GM21723 (cell line): ENCODE measurements around the gene OR10A4.
"Not testable (repeated sequence)": the region's sequence is repeated elsewhere in the genome, so short reads cannot be mapped to it uniquely, and the experiment has no call there.

ENCODE experiments used
- ATAC-seq: cut with Tn5 transposase; IDR thresholded peaks from one replicate; pipeline ENCODE4 v1.9.1; 2021; ENCODE audit warnings: mild to moderate bottlenecking, moderate library complexity; ENCODE audit not compliant: unreplicated experiment

OR10A4 gene

DNA sequence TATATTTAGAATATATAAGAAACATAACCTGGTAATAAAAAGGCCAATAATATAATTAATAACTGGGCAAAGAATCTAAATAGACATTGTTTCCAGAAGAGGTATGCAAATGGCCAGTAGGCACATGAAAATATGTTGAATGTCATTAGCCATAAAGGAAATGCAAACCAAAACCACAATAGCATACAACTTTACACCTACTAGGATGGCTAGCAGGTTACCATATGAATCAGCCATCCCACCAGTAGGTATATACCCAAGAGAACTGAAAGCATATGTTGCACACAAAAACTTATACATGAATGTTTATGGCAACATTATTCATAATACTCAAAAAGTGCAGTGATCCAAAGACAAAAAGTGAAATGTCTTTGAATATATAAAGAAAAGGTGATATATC lies 18.6 kb downstream of the OR10A4 start:
- ATAC-seq, result peak; percentile 85

DNA sequence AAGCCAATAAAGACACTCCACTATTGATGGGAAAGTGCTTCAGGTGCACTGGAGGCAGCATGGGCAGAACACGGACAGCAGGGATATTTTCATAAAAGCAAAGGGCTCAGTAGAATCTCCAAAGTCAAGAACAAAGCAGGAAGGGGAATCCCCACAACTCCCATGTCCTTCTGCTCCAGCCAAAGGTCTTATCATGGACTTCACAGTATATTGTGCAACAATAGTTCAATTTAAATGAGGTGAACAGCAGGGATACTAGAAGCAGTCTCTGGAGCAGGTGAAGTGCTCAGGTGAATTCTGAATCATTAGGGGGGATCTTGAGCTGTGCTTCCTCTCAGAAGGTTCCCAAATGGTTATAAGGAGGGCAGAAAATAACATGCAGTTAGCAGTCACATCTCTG lies 22.5 kb downstream of the OR10A4 start:
- no peak for ATAC-seq

DNA sequence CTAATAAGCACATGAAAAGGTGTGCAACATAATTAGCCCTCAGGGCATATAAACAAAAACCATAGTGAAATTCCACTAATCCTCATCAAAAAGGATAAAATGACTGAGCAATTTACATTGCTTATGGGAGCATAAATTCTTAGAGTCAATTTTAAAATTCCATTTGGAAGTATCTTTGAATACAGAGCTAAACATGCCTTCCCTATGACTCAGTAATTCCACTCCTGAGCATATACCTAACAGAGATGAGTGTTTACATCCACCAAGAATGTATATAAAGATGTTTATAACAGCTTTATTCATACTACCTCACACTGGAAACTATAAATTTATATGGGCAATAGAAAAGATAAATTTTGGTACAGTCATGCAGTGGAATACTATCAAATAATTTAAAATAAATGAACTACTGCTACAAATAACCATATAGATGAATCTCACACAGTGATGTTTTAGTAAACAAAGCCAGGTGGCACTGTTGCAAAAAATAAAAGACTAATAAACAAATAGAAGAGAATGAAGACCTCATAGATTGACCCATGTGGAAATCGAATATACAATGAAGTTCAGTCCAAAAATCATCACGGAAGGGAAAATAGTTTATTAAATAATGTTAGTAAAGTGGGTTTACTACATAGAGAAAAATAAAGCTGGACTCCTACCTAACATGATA lies 24.0 kb downstream of the OR10A4 start:
- ATAC-seq, result no peak

DNA sequence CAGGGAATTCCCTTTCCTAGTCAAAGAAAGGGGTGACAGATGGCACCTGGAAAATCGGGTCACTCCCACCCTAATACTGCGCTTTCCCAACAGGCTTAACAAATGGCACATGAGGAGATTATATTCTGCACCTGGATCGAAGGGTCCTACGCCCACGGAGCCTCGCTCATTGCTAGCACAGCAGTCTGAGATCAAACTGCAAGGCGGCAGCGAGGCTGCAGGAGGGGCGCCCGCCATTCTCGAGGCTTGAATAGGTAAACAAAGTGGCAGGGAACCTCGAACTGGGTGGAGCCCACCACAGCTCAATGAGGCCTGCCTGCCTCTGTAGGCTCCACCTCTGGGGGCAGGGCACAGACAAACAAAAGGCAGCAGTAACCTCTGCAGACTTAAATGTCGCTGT lies 28.4 kb downstream of the OR10A4 start:
- ATAC-seq, result not testable (repeated sequence)

DNA sequence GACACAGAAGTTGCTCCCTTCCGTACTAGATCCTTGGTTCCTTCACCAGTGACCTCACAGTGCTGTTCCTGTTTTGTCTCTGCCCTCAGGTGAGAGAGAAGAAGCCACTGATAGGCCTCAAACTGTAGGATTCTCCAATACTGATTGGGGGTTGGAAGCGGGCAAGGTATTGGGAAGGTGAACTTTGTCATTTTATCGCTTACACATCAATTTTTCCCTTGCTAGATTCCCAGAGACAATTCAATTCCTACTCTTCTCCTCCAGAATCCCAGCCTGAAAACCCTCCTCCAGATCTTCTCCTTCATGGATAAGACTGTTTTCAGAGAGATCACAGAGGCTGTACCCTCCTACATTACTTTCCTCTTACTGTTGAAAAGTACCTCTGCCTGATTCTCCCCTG lies 35.0 kb downstream of the OR10A4 start:
- no peak for ATAC-seq

DNA sequence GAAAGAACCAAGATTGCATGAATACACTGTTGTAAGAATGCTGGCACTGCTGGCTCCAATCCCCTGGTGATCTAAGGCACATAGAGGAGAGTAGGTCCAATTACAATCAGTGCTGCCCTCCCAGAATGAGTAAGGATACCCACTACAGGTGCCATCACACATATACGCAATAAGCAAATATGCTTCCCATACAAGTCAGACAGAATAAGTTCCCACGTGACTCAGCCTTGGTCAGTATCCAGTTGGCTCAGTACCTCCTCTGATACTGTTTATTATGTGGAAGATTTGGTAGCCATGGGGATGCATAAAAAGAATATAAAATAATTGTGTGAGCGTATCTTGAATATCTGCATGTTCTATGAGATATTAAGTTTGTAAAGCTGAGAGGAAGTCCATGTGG lies 35.5 kb downstream of the OR10A4 start:
- ATAC-seq, result no peak

DNA sequence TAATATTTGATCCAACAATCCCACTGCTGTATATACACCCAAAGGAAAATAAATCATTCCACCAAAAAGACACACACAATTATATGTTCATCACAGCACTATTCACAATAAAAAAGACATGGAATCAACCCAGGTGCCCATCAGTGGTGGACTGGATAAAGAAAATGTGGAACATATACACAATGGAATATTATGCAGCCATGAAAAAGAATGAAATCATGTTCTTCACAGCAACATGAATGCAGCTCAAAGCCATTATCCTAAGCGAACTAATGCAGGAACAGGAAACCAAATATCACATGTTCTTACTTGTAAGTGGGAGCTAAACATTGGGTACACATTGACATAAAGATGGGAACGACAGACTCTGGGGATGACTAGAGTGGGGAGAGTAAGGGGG lies 43.3 kb downstream of the OR10A4 start:
- no peak for ATAC-seq

DNA sequence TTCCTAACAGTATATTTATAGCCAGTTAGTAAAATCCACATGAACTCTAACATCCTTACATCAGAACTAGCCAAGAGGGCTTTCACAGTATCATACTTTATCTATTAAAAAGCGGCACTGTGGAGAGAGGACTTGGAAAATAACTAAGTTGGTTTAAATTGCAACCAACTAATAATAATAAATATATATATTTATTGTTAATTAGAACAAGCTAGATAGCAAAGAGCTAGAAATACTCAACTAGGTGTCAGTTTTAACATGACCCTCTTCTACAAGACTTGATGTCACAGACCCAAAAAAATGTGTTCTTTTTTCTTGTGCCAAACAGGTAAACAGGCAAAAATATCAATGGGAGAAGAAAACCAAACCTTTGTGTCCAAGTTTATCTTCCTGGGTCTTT lies 44.3 kb downstream of the OR10A4 start, which contains the start of gene OR2D3:
TSS of gene OR2D3 (plus strand) at position 301 of the 400 bp plus-strand sequence. CDS start at position 301, 0 bp downstream.
- ATAC-seq, result no peak

DNA sequence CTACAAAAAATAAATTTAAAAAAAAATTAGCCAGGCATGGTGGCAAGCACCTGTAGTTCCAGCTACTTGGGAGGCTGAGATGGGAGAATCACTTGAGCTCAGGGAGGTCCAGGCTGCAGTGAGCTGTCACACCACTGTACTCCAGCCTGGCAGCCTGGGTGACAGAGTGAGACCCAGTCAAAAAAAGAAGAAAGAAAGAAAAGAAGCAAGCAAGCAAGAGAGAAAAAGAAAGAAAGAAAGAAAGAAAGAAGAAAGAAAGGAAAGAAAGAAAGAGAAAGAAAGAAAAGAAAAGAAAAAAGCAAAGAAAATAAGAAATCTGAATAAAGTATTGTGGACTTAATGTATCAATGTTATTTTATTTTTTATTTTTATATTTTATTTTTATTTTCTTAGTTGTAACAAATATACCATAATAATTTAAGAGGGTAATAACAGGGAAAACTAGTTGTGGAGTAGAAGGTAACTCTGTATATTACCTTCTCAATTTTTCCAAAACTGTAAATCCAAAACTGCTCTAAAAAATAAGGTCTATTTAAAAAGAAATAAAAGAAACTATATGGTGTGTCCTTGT lies 48.7 kb downstream of the OR10A4 start:
- ATAC-seq, result no peak

DNA sequence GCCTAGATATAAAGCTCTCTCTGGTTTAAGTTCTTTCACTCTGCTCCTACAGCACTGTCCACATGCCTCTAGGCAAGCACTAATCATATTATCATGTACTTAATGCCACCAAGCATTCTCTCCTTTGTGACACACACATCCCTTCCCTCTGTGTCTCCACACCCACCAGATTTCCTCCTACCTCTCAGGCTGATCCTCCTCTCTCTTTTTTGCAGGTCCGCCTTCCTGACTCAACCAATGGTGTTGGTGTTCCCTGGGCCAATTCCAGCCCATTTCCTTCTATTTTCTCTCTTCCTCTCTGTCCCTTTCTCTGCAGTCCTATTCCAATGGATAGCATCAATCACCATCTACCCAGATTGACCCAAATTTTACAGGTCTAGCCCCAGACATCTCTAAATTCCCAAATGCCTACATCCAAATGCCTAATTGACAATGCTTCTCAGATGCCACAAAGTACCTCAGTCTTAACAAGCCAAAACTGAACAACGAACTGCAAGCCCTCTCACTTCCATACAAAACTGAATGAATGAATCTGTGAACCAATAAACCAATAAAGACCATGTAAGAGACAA lies 49.3 kb downstream of the OR10A4 start:
- ATAC-seq, result peak; percentile 19

DNA sequence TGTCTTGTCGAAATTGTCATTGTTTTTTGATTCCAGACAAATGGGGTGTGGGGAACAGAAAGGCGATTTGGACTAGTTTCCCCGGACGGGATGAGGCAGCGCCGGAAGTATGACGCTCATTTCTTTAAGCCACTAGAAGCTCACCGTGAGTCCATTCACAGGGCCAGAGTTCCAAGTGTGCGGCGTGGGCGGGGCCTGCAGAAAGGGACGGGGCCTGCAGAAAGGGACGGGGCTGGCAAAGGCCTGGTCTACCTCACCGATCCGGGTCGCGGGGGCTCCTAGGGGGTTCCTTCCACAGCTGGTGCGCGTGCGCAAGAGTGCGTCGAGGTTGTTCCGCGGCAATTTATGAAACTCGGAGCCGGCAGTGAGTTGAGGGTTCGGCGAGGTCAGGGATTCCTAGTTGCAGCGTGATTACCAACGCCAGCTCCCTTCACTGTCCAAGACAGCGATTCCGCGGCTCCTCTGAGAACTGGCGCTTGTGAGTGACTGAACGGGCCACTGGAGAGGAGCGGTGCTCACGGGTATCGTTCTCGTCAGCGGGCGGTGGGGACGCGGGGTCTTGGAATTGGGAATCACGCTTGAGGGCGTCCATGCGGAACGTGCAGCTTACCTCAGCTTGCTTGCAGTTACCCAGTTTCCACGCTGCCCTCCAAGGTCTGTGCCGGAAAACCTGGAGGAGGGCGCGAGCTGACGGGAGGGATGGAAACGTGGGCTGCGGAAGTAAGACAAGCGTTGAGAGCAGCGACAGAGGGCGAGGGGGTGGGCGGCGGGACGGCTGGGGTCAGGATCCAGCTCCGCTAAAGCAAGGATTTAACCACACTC lies 50.0 kb downstream of the OR10A4 start, which contains the start of gene ZNF215:
TSS of gene ZNF215 (plus strand) at position 219 of the 822 bp plus-strand sequence. CDS start 5,847 bp downstream, outside the sequence.
- ATAC-seq, result peak; percentile 79

DNA sequence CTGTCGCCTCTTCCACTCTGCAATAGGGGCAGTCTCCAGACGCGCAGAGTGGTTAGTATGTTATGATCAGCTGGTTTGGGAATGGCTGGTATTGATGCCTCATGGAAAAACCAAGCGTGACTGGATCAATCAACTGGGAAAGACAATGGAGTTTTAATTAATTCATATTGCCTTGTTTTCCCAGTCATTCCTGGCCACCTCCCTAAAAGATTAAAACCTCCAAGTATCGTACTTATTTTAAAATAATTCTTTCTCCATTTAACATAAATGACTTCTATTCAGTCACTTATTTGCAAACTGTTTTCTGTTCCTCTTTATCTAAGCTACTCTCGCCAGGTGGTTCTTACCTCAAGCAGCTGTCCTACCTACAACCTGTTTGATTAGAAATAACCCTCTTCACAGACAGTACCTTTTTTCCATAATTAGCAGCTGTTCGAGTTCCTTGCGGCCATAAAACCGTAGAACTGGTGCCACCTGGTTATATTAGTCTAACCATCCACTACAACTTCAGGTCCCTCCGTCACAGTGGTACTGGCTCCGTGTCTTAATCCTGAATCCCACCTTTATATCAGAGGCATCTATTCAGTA lies 50.7 kb downstream of the OR10A4 start:
- peak; percentile 69 for ATAC-seq
